Endodermal cell (in vitro differentiated cells): ENCODE measurements around the gene MANF. TPM values are rescaled to one million over a fixed set of nuclear protein-coding genes. Genes with fewer than 3 reads are reported as not detected.

ENCODE experiments used
- DNase-seq: peaks from one replicate; pipeline ENCODE4 v3.0.0-alpha.2; 2017
- H3K27ac ChIP-seq: 2 replicates; pipeline ENCODE4 v1.5.1; 2013; ENCODE audit warnings: mild to moderate bottlenecking, low read depth, low read length, moderate library complexity
- H3K27me3 ChIP-seq: 2 replicates; pipeline ENCODE4 v1.6.1; 2013; ENCODE audit warnings: mild to moderate bottlenecking, low read length, moderate library complexity; ENCODE audit not compliant: insufficient read depth, control insufficient read depth, poor library complexity, severe bottlenecking
- H3K36me3 ChIP-seq: 2 replicates; pipeline ENCODE4 v1.7.0; 2013; ENCODE audit warnings: mild to moderate bottlenecking, low read length, moderate library complexity; ENCODE audit not compliant: control insufficient read depth, insufficient read depth
- H3K4me1 ChIP-seq: one replicate; pipeline ENCODE4 v1.7.0; 2013; ENCODE audit warnings: low read length; ENCODE audit not compliant: control insufficient read depth, insufficient read depth
- H3K4me3 ChIP-seq: 2 replicates; pipeline ENCODE4 v1.5.1; 2013; ENCODE audit warnings: mild to moderate bottlenecking, low read length, moderate library complexity
- H3K9ac ChIP-seq: 2 replicates; pipeline ENCODE4 v1.6.1; 2013; ENCODE audit warnings: mild to moderate bottlenecking, low read length, moderate library complexity; ENCODE audit not compliant: poor library complexity, severe bottlenecking; ENCODE audit errors: extremely low read depth
- H3K9me3 ChIP-seq: 2 replicates; pipeline ENCODE4 v1.6.1; 2013; ENCODE audit warnings: mild to moderate bottlenecking, low read length, moderate library complexity; ENCODE audit not compliant: control insufficient read depth
- H3K27ac Mint-ChIP-seq: 2 replicates; pipeline ENCODE4 v1.8.0; 2020; ENCODE audit warnings: mixed read lengths
- H3K27me3 Mint-ChIP-seq: 2 replicates; pipeline ENCODE4 v1.8.0; 2021; ENCODE audit warnings: mild to moderate bottlenecking, mixed read lengths; ENCODE audit not compliant: insufficient read depth
- H3K36me3 Mint-ChIP-seq: 2 replicates; pipeline ENCODE4 v1.8.0; 2020; ENCODE audit warnings: low read depth, mixed read lengths
- H3K4me1 Mint-ChIP-seq: 2 replicates; pipeline ENCODE4 v1.8.0; 2020; ENCODE audit warnings: mixed read lengths
- H3K4me3 Mint-ChIP-seq: 2 replicates; pipeline ENCODE4 v1.8.0; 2020; ENCODE audit warnings: mild to moderate bottlenecking, moderate library complexity, mixed read lengths
- H3K9me3 Mint-ChIP-seq: 2 replicates; pipeline ENCODE4 v1.8.0; 2020; ENCODE audit warnings: mild to moderate bottlenecking, mixed read lengths
- WGBS, 2 experiments: methylation state at CpG; one replicate each; pipeline versions ENCODE4 v1.1.5 to v1.1.7; 2013; ENCODE audit warnings: missing lambda C conversion rate in 2 of 2, mixed read lengths in 1 of 2; ENCODE audit not compliant: insufficient coverage in 1 of 2, insufficient read length in 1 of 2; 5-methylcytosine and 5-hydroxymethylcytosine counted together
- total RNA-seq, 2 donors: library from RNA; stranded (reverse); fragmentation: NEBNext Ultra II Directional in 1 of 2; extraction: Animal tissue kit (Norgen Biotek cat#: 25700) in 1 of 2; gene quantifications; 2 replicates in 1 of 2; 3 replicates in 1 of 2; pipeline ENCODE4 v1.2.1, GENCODE V29; 2021
- TF ChIP-seq, protein P1 (sequence below): fragments of 200-600 bp; sonication (generic); conservative IDR thresholded peaks from 2 replicates; pipeline ENCODE4 v1.5.0; 2021; ENCODE audit warnings: antibody characterized with exemption, mild to moderate bottlenecking

The MANF gene
- total RNA-seq, 2 donors from 2014 or later, result 153 to 225 TPM

DNA sequence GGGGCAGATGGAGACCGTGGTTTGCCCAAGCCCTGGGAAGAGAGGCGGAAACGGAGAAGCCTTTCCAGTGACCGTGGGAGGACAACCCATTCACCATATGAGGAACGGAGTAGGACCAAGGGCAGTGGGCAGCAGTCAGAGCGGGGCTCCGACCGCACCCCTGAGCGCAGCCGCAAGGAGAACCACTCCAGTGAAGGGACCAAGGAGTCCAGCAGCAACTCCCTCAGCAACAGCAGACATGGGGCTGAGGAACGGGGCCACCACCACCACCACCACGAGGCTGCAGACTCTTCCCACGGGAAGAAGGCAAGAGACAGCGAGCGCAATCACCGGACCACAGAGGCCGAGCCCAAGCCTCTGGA, 8.0 kb downstream of the MANF start:
- Mint-ChIP-seq H3K36me3 (peaks cover 52% of the 10 kb centered on the region), H3K9me3 (peaks cover 6% of the 10 kb centered on the region), H3K4me1 (peaks cover 34% of the 10 kb centered on the region), H3K27me3 (no peaks in the 10 kb centered on the region), H3K4me3 (peak overlapping the region; percentile 75), H3K27ac (peak overlapping the region; percentile 52)
- H3K9ac ChIP-seq, result no peak overlapping the region
- H3K27ac ChIP-seq, result no peak overlapping the region
- TF ChIP-seq, protein P1, sequence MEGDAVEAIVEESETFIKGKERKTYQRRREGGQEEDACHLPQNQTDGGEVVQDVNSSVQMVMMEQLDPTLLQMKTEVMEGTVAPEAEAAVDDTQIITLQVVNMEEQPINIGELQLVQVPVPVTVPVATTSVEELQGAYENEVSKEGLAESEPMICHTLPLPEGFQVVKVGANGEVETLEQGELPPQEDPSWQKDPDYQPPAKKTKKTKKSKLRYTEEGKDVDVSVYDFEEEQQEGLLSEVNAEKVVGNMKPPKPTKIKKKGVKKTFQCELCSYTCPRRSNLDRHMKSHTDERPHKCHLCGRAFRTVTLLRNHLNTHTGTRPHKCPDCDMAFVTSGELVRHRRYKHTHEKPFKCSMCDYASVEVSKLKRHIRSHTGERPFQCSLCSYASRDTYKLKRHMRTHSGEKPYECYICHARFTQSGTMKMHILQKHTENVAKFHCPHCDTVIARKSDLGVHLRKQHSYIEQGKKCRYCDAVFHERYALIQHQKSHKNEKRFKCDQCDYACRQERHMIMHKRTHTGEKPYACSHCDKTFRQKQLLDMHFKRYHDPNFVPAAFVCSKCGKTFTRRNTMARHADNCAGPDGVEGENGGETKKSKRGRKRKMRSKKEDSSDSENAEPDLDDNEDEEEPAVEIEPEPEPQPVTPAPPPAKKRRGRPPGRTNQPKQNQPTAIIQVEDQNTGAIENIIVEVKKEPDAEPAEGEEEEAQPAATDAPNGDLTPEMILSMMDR, result no peak
- 97% methylated on average over 12 to 17 of the region's 17 CpGs for WGBS, 2 experiments
- H3K9me3 ChIP-seq, result peaks cover 27% of the 10 kb centered on the region
- H3K4me3 ChIP-seq, result peak overlapping the region; percentile 77
- peaks cover 16% of the 10 kb centered on the region for H3K4me1 ChIP-seq
- no peaks in the 10 kb centered on the region for H3K27me3 ChIP-seq
- no peak for DNase-seq
- H3K36me3 ChIP-seq, result peaks cover 73% of the 10 kb centered on the region

DNA sequence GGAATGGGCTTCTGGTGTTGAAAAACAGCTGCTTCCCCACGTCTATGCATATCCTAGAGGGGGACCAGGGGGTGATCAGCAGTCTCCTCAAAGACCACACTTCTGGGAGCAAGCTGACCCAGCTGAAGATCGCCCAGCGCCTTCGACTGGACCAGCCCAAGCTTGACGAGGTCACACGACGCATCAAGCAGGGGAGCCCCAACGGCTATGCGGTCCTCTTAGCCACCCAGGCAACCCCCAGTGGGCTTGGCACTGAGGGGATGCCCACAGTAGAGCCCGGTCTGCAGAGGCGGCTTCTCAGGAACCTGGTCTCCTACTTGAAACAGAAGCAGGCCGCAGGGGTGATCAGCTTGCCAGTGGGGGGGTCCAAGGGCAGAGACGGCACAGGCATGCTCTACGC, 8.5 kb downstream of the MANF start:
- Histone ChIP-seq H3K36me3 (peaks cover 72% of the 10 kb centered on the region), H3K9me3 (peaks cover 27% of the 10 kb centered on the region), H3K9ac (no peak overlapping the region), H3K4me1 (peaks cover 16% of the 10 kb centered on the region), H3K4me3 (peak overlapping the region; percentile 77), H3K27me3 (no peaks in the 10 kb centered on the region), H3K27ac (no peak overlapping the region)
- Mint-ChIP-seq H3K4me1 (peaks cover 33% of the 10 kb centered on the region), H3K36me3 (peaks cover 48% of the 10 kb centered on the region), H3K4me3 (peak overlapping the region; percentile 75), H3K27ac (peak overlapping the region; percentile 32), H3K9me3 (peaks cover 6% of the 10 kb centered on the region), H3K27me3 (no peaks in the 10 kb centered on the region)
- WGBS, 2 experiments, result 94 to 97% methylated on average over 10 to 14 of the region's 14 CpGs
- no peak for DNase-seq
- TF ChIP-seq, protein P1, result no peak

DNA sequence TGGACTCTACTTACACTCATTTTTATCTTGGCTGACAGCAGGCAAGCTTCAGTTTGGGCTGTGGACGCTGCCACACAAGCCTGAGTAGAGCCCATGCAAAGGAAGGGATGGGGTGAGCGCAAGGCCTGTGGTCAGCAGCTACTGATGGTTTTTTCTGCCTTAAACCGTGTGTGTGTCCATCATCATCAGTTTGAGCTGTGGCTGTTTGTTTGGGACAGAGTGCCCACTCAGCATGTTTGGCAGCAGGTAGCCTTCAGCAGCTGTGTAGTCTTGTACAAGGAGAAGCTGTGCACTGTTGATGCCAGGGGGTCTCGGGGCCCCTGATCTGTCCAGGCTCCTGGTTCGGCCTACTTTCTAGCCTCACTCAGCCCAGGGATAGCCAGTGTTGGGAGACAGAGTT, 9.4 kb downstream of the MANF start:
- DNase-seq, result no peak
- peaks cover 27% of the 10 kb centered on the region for H3K4me1 Mint-ChIP-seq
- Histone ChIP-seq H3K4me3 (peak overlapping the region; percentile 77), H3K4me1 (peaks cover 12% of the 10 kb centered on the region), H3K27ac (no peak overlapping the region), H3K36me3 (peaks cover 64% of the 10 kb centered on the region), H3K9ac (no peak overlapping the region), H3K27me3 (no peaks in the 10 kb centered on the region), H3K9me3 (peaks cover 27% of the 10 kb centered on the region)
- no peaks in the 10 kb centered on the region for H3K27me3 Mint-ChIP-seq
- H3K9me3 Mint-ChIP-seq, result peaks cover 6% of the 10 kb centered on the region
- 94 to 100% methylated on average over 4 to 5 of the region's 5 CpGs for WGBS, 2 experiments
- peak overlapping the region; percentile 75 for H3K4me3 Mint-ChIP-seq
- peaks cover 39% of the 10 kb centered on the region for H3K36me3 Mint-ChIP-seq
- TF ChIP-seq, protein P1, result no peak
- H3K27ac Mint-ChIP-seq, result peak overlapping the region; percentile 37
